Stimulated activated naive CD8-positive, alpha-beta T cell treated with anti-CD3 and anti-CD28 coated beads, Interleukin-15, Interleukin-2, amounts not matched to agents 100 ng/mL and 50 ng/mL, for 24 hours (primary cell): Measurements from ENCODE around the gene CDH26.
A peak's percentile ranks its signal among the peaks of the same experiment; 100 is the strongest.

Experiments used
- H3K27ac Mint-ChIP-seq: one replicate; pipeline ENCODE4 v1.8.0; 2021; ENCODE audit warnings: mild to moderate bottlenecking, mixed read lengths
- H3K27me3 Mint-ChIP-seq: one replicate; pipeline ENCODE4 v1.8.0; 2021; ENCODE audit warnings: mixed read lengths
- H3K36me3 Mint-ChIP-seq: one replicate; pipeline ENCODE4 v1.8.0; 2021; ENCODE audit warnings: low read depth, mixed read lengths
- H3K4me1 Mint-ChIP-seq: one replicate; pipeline ENCODE4 v1.8.0; 2021; ENCODE audit warnings: low read depth, mixed read lengths
- H3K4me3 Mint-ChIP-seq: one replicate; pipeline ENCODE4 v1.8.0; 2021; ENCODE audit warnings: mild to moderate bottlenecking, mixed read lengths
- H3K9me3 Mint-ChIP-seq: one replicate; pipeline ENCODE4 v1.8.0; 2021; ENCODE audit warnings: mixed read lengths

CDH26 gene

GRCh38 chr20:60049601-60050000 is 91.4 kb downstream of the CDH26 start:
- no peak overlapping the region for H3K27ac Mint-ChIP-seq
- no peaks in the 10 kb centered on the region for H3K9me3 Mint-ChIP-seq
- H3K27me3 Mint-ChIP-seq: no peaks in the 10 kb centered on the region
- H3K36me3 Mint-ChIP-seq: no peaks in the 10 kb centered on the region
- no peak overlapping the region for H3K4me3 Mint-ChIP-seq
- peaks cover under 1% of the 10 kb centered on the region for H3K4me1 Mint-ChIP-seq

GRCh38 chr20:60050193-60050947 is 92.1 kb downstream of the CDH26 start:
- no peaks in the 10 kb centered on the region for H3K27me3 Mint-ChIP-seq
- H3K27ac Mint-ChIP-seq: no peak overlapping the region
- no peaks in the 10 kb centered on the region for H3K36me3 Mint-ChIP-seq
- H3K4me3 Mint-ChIP-seq: no peak overlapping the region
- peaks cover 9% of the 10 kb centered on the region for H3K4me1 Mint-ChIP-seq
- H3K9me3 Mint-ChIP-seq: no peaks in the 10 kb centered on the region

DNA sequence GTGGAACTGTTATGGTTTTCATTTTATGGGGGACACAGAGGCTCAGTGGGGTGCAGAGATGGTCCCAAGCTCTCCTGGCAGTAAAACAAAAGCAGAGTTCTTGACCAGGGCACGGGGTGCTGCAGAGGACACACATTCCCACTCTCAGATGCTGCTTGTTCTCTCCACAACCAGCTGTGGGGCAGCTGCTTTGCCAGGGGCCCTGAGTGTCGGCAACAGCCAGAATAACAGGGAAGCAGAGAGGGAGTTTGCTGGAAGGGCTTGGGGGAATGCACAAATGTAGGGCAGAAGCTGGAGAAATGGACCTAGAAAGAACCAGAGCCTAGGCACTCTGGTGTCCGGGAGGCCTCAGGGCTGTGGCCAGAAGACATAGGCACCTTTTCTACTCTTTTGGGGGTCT is 93.7 kb downstream of the CDH26 start:
- H3K27ac Mint-ChIP-seq: no peak overlapping the region
- peaks cover 23% of the 10 kb centered on the region for H3K4me1 Mint-ChIP-seq
- no peak overlapping the region for H3K4me3 Mint-ChIP-seq
- H3K27me3 Mint-ChIP-seq: no peaks in the 10 kb centered on the region
- no peaks in the 10 kb centered on the region for H3K36me3 Mint-ChIP-seq
- H3K9me3 Mint-ChIP-seq: no peaks in the 10 kb centered on the region

- no peaks in the 10 kb centered on the region for H3K36me3 Mint-ChIP-seq
- H3K9me3 Mint-ChIP-seq: no peaks in the 10 kb centered on the region
- H3K27me3 Mint-ChIP-seq: no peaks in the 10 kb centered on the region
- H3K27ac Mint-ChIP-seq: no peak overlapping the region
- H3K4me1 Mint-ChIP-seq: peaks cover 27% of the 10 kb centered on the region
- no peak overlapping the region for H3K4me3 Mint-ChIP-seq
Observed at GRCh38 chr20:60052322-60052721, 94.1 kb downstream of the CDH26 start.

- H3K36me3 Mint-ChIP-seq: no peaks in the 10 kb centered on the region
- H3K27me3 Mint-ChIP-seq: no peaks in the 10 kb centered on the region
- no peaks in the 10 kb centered on the region for H3K9me3 Mint-ChIP-seq
- H3K27ac Mint-ChIP-seq: no peak overlapping the region
- H3K4me1 Mint-ChIP-seq: peaks cover 36% of the 10 kb centered on the region
- H3K4me3 Mint-ChIP-seq: no peak overlapping the region
Observed at GRCh38 chr20:60053125-60053817, 95.0 kb downstream of the CDH26 start.

- Mint-ChIP-seq H3K4me1 (peaks cover 40% of the 10 kb centered on the region), H3K9me3 (no peaks in the 10 kb centered on the region), H3K27ac (no peak overlapping the region), H3K27me3 (no peaks in the 10 kb centered on the region), H3K36me3 (no peaks in the 10 kb centered on the region), H3K4me3 (no peak overlapping the region)
Observed at GRCh38 chr20:60053818-60054190, 95.6 kb downstream of the CDH26 start.

DNA sequence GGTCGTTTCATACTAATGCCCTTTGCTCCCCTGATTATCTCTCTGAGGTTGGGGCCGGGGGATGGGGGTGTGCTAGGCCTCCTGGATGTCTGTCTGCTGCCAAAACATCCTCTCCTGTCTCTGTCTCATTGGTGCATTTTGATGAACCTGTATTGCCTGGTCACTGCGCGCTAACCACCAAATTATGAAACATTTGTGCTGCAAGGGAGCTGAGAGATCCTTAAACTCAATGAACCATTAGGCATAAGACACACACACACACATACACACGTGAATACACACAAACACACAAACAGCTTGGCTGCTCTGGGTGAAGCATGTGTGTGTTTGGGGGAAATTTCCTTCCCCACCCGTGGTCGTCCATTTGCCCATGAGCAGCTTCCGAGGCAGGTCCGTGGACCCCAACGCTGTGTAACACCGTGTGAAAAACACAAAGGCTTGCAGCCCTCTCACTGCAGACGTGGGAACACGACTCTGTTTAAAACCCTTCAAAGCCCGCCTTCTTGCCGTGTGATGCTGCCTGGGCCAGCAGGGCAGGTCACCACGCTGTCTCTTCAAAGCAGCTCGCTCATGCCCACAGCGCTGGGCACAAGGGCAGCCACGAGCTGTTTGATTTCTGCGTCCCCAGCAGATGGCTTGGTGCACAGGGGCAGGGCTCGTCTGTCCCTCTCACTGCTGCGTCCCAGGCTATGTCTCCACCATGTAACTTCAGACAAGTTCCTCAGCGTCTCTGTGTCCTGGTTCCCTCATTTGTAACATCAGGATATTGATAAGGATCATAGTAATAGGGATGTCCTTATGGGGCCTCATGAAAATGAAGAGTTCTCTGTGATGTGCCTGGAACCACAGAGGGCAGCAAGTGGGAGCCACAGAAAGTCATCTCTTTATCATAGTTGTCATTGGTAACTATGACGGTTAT is 96.8 kb downstream of the CDH26 start:
- H3K9me3 Mint-ChIP-seq: no peaks in the 10 kb centered on the region
- peaks cover 43% of the 10 kb centered on the region for H3K4me1 Mint-ChIP-seq
- H3K27me3 Mint-ChIP-seq: no peaks in the 10 kb centered on the region
- H3K27ac Mint-ChIP-seq: no peak overlapping the region
- H3K36me3 Mint-ChIP-seq: no peaks in the 10 kb centered on the region
- no peak overlapping the region for H3K4me3 Mint-ChIP-seq

GRCh38 chr20:60055740-60056139 is 97.5 kb downstream of the CDH26 start:
- peaks cover 43% of the 10 kb centered on the region for H3K4me1 Mint-ChIP-seq

DNA sequence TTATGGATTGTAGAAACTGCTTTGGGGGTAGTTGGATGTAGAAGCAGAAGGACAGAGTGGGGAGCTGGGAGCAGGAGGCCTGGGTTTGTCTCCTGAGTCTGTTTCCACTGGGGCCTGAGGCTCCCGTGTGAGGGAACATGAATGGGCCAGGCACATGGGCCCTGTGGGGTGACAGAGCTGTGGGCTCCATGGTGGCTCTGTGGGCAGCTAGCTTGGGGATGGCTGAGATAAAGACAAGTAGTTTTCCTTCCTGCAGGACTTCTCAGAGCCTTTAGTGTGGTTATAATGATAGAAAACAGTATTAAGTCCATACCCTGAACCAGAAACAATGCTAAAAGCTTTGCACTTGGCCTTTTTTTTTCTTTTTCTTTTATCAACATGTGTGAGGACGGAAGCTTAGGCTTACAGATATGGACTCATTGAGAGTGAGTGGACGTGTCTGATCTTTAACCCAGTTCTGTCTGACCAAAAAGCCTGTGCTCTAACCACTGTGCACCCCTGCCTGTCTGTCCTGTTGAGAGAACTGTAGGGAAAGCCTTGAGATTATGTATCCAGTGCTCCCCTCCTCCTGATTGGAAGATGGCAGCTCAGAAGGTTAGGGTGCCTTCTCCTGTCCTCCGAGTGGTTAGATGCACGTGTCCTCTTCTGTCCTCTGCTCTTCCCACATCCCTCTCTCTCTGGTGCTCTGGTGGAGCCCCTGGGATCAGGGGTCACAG is 98.3 kb downstream of the CDH26 start:
- Mint-ChIP-seq H3K9me3 (no peaks in the 10 kb centered on the region), H3K27me3 (no peaks in the 10 kb centered on the region), H3K4me1 (peaks cover 43% of the 10 kb centered on the region), H3K27ac (peak overlapping the region; percentile 49), H3K4me3 (peak overlapping the region; percentile 74), H3K36me3 (no peaks in the 10 kb centered on the region)

More at GRCh38 chr20:60055740-60056139, 97.5 kb downstream of the CDH26 start:
- Mint-ChIP-seq H3K27ac (peak overlapping the region; percentile 22), H3K9me3 (no peaks in the 10 kb centered on the region), H3K27me3 (no peaks in the 10 kb centered on the region), H3K36me3 (no peaks in the 10 kb centered on the region), H3K4me3 (peak overlapping the region; percentile 74)

DNA sequence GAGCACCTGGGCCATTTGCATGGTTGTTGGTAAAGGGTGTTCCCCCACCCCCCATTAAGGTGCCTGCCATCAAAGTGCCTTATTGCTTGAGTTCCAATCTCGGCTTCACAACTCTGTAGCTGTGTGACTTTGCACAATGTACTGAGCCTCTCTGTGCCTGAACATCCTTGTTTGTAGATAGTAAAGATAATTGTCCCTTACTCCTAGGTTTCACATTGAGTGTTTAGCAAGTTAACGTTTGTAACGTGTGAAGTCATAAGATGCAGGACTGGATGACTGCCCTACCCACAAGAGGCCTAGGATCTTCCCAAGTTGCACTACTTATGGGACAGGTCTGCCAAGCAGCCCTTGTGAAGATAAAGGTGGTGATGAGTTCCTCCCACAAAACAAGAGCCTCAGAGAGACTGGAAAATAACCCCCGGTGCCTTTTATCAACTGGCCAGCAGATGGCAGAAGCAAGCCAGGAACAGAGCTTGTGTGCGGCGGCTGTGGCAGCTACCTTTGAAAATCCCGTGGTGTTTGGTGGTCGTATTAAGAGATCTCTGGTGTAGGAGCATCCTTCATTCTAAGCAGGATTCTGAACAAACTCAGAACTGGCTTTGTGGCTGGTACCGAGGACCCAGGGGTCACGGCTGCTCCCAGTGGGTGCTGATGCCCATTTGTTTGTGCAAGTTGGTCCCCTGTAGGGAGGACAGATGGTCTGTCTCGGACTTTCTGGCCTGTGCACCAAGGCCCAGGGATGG is 99.1 kb downstream of the CDH26 start:
- Mint-ChIP-seq H3K4me3 (peak overlapping the region; percentile 74), H3K27ac (peak overlapping the region; percentile 49), H3K27me3 (no peaks in the 10 kb centered on the region)

DNA sequence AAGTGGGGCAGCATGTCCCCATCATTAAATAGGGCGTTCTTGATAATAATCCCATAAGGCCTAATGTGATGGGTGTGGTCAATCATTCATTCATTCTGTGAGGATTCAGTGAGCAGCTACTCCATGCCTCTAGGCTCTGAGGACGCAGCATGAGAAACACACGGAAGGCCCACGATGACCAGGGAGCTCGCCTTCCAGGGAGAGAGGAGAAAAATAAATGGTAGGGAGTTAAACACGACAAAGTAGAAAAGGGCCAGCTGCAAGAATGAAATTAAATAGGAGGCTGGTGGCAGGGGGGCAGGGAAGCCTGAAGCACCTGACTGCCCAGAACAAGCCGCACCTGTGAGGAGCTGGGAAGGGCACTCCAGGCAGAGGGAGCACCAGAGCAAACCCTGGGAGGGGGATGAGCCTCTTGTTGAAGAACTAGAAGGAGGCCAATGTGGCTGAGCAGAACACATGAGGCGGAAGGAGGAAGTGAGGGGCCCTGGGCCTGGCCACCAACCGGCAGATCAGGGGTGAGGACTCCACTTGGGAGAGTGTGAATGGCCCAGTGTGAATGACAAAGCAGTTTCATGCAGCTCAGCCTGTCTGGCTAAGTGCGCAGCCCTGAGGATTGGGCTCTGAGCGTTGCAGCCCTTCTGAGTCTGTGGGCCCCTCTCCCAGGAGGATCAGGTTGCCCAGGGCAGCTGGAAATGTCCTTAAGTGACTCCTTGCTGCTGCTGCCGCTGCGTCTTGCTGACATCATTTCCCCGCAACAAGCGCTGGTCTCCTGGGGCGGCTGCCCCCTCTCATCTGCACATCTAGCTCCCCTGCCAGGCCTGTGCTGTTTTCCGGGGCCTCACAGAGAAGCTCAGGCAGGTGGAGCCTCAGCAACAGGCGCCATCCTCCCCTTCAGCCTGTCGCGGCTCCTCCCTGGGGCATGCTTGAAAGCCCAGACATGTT is 99.9 kb downstream of the CDH26 start:
- H3K27me3 Mint-ChIP-seq: no peaks in the 10 kb centered on the region
- H3K9me3 Mint-ChIP-seq: no peaks in the 10 kb centered on the region
- H3K4me3 Mint-ChIP-seq: peak overlapping the region; percentile 19
- H3K27ac Mint-ChIP-seq: peak overlapping the region; percentile 31
- peaks cover 43% of the 10 kb centered on the region for H3K4me1 Mint-ChIP-seq
- no peaks in the 10 kb centered on the region for H3K36me3 Mint-ChIP-seq

More for the DNA sequence above, 99.1 kb downstream of the CDH26 start:
- Mint-ChIP-seq H3K9me3 (no peaks in the 10 kb centered on the region), H3K36me3 (no peaks in the 10 kb centered on the region), H3K4me1 (peaks cover 43% of the 10 kb centered on the region)

GRCh38 chr20:60058879-60059278 is 100.7 kb downstream of the CDH26 start:
- H3K27ac Mint-ChIP-seq: peak overlapping the region; percentile 45
- no peaks in the 10 kb centered on the region for H3K27me3 Mint-ChIP-seq
- H3K9me3 Mint-ChIP-seq: no peaks in the 10 kb centered on the region
- H3K4me3 Mint-ChIP-seq: no peak overlapping the region
- H3K36me3 Mint-ChIP-seq: no peaks in the 10 kb centered on the region
- H3K4me1 Mint-ChIP-seq: peaks cover 49% of the 10 kb centered on the region

DNA sequence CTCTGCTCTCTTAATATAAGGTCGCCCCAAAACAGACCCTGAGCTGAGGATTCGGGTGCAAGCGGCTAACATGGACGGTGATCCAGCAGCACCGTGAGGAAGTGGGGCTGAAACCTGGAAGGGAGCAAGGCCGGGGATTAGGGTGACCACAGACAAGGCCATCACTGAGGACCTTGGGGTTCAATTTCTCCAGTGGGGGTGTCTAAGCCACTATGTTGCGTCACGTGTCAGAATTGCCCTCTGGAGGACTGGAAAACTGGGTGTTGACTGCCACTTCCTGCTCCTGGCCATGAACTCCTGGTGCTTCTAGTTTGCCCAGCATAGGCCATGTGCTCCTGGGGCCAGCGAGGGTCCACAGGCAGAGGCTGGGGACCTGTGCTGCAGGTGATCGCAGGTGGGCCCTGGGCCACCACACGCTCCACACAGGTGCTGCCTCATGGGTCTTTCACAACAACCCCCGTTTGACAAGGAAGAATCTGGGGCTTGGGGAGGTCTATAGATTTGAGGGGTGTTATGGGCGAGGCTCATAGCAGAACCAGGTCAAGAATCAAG is 101.9 kb downstream of the CDH26 start:
- H3K9me3 Mint-ChIP-seq: no peaks in the 10 kb centered on the region
- H3K4me3 Mint-ChIP-seq: no peak overlapping the region
- no peaks in the 10 kb centered on the region for H3K36me3 Mint-ChIP-seq
- H3K27ac Mint-ChIP-seq: no peak overlapping the region
- H3K27me3 Mint-ChIP-seq: no peaks in the 10 kb centered on the region
- H3K4me1 Mint-ChIP-seq: peaks cover 48% of the 10 kb centered on the region
